ENCODE results near the gene ZNF595.

DNA sequence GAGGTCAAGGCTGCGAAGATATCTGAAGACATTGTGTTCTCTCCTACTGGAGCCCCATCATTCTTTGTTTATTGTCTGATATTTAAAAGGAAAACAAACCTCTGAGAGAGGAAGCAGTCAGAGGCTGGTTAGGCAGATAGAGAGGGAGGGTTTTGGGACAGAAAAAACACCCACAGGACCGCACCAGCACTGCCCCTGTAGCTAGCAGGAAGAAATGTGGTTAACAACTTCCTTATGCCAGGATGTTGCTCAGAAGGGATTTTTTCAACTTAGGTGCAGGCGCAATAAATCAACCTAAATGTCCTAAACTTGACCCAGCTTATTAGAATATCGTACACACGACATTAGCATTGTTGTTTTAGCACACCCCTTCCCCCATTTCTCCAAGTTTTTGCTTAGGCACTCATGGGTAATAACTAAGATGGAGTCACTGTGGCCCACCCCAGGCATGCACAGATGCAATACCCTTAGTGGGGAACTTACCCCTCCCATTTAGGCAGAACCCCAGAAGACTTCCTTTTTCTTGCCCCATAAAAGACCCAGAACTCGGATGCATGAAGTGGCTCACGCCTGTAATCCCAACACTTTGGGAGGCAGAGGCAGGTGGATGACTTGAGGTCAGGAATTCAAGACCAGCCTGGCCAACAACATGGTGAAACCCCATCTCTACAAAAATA lies 68.4 kb downstream of the ZNF595 start:
- TF ChIP-seq ZNF274 (IDR thresholded peaks at IDR 0.05; ENCODE audit: low read depth, low read length) (no peak), YY1 (IDR thresholded peaks at IDR 0.05; ENCODE audit: insufficient read depth, insufficient read length) (no peak), SUZ12 (IDR thresholded peaks at IDR 0.05; ENCODE audit: extremely low read depth, insufficient read depth, insufficient read length) (no peak)
